ENCODE measurements around the gene ENO1.
A peak's percentile ranks its signal among the peaks of the same experiment; 100 is the strongest.
"Not testable (repeated sequence)": the region's sequence is repeated elsewhere in the genome, so short reads cannot be mapped to it uniquely, and the experiment has no call there.

Gene ENO1

DNA sequence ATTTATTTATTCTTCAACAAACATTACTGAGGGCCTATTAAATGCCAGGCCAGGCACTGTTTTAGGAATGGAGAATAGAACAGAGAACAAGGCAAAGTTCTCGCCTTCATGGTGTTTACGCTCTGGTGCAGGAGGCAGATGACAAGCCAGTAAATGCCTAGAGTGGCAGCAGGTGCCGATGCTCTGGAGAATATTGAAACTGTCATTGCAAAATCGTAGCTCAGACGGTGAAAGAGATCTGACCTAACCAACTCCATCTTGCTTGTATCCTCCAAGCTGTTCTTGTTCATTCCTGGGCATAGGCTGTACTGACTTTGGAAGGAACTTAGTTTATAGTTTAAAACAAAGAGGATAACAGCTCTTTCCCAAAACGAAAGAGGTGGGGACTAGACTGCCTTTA lies 13.5 kb upstream of the ENO1 start:
- no peak for DNase-seq

DNA sequence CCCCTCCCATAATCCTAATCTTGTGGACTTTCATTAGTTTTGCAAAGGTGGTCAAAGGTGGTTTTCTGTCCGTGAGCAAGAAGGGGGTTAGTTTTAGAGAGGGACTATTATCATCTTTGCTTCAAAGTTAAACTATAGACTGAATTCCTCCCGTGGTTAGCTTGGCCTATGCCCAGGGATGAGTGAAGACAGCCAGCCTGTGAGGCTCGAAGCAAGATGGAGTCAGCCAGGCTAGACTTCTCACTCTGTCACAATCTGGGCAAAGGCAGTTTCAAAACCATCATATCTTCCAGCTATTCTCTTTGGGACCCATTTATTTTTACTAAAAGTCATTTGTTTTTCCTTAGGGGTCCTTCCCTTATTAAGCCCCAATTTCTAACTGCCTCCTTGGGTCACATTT lies 12.9 kb upstream of the ENO1 start:
- DNase-seq = no peak

DNA sequence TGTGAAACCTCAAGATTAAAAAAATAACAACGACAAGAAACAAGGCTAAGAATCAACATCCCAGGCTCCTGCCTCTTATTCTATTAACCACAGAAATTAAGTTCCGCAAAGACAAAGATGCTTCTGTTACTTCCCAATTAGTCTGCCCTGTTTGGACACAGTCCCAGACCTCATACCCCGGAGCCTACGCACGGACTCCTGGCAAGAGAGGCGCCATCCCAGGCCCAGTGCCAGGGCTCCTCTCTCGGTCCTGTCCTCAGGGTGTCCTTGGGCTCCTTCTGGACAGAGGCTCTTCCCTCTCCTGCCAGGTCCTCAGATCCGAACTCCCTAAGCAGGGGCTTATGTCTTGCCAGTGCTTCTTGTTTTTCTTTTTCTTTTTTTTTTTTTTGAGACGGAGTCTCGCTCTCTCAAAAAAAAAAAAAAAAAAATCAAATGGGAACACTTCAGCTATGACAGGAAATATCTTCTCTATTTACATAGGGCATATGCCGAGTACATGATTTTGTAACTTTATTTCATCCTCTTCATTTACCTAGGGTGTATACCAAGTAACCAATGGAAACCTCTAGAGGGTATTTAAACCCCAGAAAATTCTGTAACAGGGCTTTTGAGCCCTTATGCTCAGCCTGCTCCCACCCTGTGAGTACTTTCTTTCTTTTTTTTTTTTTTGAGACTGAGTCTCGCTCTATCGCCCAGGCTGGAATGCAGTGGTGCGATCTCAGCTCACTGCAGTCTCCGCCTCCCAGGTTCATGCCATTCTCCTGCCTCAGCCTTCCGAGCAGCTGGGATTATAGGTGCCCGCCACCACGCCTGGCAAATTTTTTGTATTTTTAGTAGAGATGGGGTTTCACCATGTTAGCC lies 11.7 kb upstream of the ENO1 start:
- peak; percentile 88 for DNase-seq

DNA sequence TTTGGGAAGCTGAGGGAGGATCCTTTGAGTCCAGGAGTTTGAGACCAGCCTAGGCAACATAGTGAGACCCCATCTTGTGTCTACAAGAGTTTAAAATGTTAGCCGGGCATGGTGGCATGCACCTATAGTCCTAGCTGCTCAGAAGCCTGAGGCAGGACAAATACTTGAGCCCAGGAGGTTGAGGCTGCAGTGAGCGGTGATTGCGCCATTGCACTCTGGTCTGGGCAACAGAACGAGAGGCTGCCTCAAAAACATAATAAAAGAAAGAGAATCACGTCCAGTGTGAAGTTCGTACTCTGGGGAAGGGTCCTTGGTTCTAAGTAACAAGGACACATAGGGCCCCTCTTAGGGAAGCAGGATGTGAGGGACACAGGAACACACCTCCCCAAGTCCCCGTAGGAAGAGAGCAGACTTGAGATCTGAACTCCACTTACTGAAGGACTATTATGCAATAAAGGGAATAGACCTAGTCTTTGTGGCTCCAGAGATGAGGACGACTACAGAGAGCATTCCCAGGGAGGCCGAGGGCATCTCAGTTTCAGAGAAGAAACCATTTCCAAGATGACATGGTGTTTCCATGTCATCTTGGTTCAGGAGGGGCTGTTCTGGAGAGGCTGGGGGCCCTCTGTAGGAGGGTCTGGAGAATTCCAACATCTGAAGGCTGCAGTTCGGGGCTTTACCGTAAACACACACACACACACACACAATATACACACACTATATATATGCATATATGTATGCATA lies 10.8 kb upstream of the ENO1 start:
- peak; percentile 41 for DNase-seq

DNA sequence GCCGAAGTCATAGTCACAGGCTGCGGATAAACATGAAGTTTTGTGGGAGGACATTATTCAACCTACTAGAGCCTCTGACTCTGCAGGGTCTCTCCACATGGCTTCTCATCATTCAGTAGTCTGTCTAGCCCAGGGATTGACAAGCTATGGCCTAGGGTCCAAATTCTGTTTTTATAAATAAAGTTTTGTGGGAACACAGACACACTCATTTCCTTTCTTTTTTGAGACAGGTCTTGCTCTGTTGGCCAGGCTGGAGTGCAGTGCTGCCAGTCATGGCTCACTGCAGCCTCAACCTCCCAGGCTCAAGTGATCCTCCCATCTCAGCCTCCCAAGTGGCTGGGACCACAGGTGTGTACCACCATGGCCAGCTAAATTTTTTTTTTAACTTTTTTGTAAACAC lies 8.1 kb upstream of the ENO1 start:
- DNase-seq = no peak

DNA sequence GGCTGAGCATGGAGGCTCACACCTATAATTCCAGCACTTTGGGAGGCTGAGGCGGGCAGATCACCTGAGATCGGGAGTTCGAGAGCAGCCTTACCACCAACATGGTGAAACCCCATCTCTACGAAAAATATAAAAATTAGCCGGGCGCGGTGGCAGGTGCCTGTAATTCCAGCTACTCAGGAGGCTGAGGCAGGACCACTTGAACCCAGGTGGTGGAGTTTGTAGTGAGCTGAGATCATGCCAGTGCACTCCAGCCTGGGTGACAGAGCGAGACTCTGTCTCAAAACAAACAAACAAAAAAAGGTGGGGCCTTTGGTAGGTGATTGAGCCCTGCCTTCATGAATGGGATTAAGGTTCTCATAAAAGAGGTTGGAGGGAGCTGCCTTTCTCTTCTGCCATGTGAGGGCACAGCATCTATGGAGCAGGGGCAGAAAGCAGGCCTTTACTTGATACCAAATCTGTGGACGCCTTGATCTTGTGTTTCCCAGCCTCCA lies 7.6 kb upstream of the ENO1 start:
- DNase-seq = not testable (repeated sequence)

DNA sequence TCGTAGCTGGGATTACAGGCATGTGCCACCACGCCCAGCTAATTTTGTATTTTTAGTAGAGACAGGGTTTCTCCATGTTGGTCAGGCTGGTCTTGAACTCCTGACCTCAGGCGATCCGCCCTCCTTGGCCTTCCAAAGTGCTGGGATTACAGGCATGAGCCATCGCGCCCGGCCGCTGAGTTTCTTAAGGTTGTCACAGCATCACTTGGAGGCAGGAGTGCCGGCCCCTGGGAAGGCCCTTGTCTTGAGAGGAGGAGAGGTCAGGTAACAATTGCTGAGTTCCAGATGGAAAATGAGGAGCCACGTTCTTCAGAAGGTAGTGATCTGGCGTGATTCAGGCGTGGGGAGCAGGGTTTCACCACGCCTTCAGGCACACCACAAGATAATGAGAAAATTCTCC lies 5.6 kb upstream of the ENO1 start:
- not testable (repeated sequence) for DNase-seq

DNA sequence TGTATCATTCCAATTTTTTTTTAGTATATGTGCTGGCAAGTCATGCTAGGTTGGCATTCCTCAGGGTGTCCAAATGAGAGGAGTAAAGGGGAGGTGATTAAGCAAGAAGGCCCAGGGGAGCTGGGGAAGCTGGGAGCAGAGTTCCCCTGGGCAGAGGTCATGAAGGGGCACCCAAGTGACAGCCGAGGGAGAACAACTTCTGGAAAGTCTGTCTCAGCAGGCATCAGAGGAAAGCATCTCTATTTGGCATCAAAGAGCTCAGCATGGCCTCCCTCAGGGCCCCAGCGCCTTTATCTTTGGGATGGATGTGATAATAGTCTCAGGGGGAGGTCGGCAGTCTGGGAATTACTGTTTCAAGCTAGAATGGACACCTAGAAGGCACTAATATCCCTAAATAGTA lies 5.0 kb upstream of the ENO1 start:
- no peak for DNase-seq

DNA sequence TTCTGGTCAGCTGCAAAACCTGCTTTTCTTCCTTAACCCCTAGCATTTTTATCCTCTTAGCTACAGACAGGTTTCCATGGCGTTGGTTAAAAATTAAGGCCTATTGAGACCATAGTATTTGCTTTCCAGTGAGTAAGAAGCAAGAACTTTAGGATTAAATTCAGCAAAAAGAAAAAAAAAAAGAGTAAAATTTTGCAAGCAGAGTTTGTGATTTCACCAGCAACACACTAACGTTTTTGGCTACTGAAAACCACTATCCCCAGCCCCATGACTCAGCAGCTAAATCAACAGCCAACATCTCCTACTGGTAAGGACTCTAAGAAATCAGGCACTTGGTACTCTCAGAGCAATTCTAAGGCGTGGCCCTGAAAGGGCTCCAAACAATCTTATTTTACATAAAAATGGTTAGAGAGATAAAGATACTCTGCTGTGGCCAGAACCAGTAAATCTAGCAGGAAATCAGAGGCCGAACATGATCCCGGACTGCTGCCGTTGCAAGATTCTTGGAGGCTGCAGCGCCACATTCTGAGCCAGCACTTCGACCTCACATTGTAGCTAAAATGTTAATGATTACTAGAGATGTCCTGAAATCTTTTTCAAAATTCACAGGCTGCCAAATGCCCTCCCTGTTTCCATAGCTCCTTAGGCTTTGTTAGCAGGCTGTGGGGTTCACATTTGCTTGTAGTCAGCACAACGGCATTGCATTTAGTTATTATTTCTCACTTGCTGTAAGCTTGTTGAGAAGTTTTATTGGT lies 1.6 kb upstream of the ENO1 start:
- peak; percentile 75 for DNase-seq

DNA sequence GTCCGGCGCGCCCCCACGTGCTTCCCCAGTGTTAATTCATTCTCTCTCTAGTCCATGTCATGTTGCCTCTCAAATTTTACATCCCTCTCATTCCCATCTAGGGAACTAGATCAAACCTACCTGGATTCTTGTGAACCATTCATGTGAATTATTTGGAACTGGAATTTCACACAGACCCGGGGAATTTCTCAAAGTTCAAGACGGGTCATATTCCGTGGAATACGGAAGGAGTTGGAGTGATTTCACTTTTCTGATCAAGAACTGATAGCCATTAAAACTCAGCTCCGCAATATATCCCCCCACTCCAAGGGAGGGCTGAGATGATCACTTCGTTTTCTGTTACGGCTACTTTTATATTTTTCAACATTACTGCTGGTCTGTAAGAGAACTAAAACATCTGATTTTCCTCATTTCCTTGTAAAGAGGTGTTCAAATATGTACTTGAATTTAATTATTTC lies 1.0 kb upstream of the ENO1 start:
- no peak for DNase-seq

DNA sequence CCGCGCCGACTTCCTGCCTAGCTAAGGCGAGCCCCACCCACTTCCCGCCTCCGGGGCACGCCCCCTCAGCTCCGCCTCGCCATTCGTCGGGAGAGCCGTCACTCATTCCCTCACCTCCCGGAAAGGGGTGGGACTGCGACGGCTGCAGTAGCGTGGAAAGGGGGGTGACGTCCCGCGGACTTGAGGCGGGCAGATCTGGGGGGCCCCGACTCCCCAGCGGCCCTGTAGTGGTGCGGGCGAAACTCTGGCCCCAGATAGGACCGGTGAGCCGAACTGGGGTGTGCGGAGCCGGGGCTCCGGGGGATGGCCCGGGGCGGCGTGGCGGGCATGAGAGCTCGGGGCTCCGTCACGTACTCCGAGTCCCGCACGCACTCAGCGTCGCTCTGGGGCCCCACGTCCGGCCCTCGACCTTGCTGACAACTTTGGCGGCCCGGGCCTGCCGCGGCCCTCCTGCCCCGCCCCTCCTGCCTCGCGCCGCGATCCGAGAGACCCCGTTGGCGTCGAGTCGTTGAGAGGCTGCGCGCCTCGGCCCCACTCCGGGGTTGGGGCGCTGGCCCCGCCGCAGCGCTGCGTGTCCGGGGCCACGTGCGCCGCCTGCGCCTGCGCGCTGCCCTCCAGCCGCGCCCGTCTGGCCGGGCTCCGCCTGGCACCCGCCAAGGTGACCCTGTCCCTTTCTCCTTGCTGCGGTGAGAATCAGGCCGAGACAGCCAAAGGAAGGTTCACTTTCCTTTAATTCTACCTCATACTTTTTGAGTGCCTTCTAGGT lies 395 bp upstream of the ENO1 start:
- DNase-seq = peak; percentile 99

DNA sequence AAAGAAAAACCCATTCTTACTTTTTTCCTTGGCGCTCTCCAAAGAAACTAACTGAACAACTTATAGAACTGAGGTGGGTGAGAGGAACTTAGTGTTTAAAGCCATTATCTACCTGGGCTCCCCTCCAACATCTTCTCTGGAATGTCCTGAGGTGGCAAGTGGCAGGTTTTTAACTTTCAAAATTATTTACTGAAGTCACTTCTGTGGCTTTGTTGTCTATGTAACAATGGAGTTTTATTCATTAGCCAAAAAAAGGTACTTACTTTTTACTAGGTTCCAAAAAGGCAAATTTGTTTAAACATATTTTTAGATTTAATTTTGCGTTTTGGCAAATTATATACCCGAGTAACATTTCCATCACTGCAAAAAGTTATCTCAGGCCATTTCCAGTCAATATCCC lies 2.4 kb downstream of the ENO1 start:
- no peak for DNase-seq

DNA sequence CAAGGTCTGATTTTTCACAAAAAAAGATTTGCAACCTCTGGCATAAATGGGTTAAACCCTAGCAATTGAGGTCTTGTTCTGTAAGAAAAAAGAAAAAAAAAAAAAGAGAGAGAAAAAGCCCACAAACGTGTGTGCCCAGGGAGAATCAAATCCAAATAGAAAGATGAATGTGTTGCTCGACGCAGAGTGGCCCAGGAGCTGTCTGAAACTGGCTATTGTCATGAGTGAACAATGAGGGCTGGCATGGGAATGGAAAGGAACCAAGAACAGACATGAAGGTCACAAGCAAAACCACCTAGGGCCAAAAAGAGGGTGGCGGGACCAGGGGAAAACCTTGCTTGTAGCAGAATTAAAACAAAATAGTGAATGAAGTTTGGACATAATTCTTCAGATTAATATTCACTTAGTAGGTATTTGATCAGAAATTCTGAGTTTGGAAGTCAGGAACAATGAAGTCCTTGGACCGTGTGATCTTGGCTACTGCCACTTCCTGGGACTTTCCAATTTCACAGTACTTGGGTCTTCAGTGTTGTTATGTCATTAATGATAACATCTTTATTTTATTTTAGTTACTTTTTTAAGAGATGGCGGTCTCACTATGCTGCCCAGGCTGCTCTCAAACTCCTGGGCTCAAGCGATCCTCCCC lies 3.1 kb downstream of the ENO1 start:
- no peak for DNase-seq

DNA sequence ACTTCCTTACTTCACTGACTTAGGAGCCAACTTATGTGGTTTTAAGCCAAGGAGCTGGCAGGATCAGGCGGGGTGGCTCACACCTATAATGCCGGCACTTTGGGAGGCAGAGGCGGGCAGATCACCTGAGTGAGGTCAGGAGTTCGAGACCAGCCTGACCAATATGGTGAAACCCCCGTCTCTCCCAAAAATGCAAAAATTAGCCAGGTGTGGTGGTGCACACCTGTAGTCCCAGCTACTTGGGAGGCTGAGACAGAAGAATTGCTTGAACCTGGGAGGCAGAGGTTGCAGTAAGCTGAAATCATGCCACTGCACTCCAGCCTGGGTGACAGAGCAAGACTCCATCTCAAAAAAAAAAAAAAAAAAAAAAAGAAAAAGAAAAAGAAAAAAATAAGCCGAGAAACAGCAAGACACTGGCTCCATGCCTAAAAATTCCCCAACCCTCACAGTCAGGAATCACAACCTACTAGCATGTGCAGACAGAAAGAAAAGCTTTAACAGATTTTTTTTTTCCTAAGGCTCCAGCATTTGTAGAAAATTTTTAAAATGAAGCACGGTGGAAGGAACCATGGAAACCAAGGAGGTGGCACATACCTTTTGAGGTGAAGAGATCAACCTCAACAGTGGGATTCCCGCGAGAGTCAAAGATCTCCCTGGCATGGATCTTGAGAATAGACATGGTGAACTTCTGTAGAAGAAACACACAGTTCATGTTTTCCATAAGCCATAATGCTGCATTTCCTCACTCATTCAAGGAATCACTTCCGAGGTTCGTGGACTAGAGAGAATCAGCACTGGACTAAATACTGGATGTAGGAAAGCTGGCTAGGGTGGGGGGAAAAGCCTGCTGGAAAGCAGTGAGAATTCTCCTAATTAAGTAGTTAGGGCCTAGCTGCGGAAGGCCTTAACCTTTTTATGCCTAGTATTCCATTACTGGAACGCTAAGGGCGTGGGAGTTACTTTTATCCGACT lies 4.0 kb downstream of the ENO1 start:
- no peak for DNase-seq

DNA sequence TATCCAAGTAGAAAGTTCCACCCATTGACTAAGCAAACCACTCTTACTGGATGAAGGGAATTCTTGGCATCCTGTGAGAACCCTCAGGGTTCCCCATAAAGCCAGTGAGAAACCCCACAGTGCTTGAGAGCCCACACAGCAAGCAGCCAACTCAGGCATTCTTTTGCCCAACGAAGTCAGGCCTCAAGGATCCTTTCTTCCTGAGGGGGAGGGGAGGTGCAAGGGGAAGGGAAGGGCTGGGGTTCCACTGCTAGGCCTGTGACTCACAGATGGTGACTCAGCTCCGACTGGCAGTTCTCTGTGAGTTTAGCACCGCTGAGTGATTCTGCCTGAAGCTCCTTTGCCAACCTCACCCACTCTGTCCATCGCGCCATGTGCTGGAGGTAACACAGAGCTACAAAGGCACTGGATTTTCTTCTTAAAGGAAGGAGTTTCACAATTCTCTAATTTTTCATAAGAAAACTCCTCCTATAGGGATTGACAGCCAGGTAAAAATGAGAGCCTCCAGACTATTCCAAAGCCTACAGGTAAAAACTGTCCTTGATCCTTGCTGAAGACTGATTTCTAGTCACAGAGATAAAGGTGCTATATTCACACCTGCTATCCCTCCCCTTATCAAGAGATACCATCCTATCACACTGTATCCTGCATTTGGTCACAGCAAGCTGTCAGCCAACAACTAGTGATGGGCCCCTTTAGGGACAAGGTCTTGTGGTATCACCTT lies 4.8 kb downstream of the ENO1 start:
- peak; percentile 73 for DNase-seq

DNA sequence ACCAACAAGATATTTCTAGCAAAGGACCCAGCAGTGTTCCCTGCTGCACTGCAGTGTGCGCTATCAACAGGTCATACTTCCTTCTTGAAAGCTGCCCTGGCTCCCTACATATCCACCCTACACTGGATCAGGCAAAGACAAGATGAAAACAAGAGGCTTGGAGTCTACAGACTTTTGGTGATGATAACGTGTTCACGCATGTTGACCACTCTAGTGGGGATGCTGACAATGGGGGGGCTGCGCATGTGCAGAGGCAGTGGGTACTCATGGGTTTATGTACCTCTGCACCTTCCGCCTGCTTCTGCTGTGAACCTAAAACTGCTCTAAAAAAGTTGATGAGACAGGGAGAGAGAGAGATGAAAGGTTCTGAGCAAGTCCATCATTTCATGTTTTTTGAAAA lies 5.5 kb downstream of the ENO1 start:
- no peak for DNase-seq

DNA sequence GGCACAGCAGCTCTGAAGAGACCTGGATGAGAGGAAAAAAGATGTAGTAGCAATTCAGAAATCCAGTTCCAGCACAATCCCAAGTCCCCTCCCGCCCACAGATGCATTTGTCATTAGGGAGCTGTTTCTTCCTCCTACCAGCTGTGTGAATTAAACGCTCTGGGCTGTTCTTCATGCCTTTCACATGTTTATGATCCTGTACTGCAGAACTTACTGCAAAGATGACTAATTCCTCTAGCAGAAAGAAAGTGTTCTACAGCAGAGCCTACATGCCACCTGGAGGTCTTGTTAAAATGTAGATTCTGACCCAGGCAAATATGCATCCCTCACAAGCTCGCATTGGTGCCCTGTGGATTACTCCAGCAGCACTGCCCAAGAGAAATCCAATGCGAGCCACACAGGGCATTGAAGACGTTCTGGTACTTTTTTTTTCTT lies 6.5 kb downstream of the ENO1 start:
- no peak for DNase-seq

DNA sequence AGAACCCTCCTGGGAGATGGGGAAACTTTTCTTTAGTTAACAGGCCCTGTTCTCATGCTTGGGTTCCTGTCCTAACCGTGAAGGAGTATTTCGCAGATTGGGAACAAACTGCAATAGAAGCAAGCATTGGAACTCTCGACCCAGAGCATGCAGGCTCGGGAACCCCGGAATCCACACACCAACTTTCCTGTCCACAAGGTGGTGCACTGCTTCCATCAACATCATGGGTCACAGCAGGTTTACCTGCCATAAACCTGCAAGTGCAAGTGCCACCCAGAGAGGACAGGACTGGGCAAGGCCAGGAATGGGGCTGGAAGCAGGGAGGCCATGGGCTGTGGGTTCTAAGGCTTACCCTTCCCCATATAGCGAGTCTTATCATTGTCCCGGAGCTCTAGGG lies 6.9 kb downstream of the ENO1 start:
- DNase-seq = no peak

DNA sequence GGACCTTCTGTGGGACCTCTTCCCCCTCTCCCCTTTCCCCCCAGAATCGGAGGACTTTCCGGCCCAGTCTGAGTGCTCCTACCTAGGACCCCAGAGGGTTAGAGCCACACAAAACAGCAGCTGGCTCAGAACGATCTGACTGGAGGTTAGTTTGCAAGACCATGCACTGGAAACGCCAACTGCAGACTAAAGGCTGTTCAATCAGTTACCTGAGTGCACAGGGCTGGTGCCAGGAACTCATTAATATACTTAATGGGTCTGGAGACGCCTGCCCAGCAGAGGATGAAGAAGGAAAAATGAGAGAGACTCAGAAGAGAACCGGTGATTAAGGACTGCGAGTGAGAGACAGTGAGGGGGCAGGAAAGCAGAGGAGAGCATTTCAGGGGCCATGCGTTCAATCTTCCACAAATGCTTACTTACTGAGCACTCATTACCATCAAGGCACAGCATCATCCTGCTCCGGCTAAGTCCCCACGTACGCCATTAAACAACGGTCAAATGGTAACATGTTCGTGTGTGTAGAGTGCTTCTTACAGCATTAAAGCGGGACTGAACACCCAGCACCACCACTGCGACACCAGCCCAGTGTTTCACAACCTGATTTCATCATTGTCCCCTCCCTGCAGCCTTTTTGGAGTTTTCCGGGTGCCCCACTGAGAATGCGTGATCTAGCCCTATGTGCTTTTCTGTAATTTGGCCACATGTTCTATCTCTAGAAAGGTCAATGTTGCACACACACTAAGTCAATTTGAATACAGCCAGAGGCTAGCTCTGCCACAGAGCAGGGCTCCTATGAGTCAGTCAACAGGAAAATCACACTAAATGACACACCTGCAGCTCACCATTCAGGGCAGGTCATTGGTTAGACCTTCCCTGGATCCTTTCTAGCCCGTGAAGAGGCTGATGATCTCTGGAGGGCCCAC lies 7.6 kb downstream of the ENO1 start:
- no peak for DNase-seq

Data from femur (tissue), 1 donor.